ENCODE measurements around the gene CLPTM1L.

GRCh38 chr5:1319436-1320256 is 25.3 kb downstream of the CLPTM1L start:
- TF ChIP-seq POLR2A (IDR thresholded peaks at IDR 0.05; ENCODE audit: low read length) (no peak), MAZ (IDR thresholded peaks at IDR 0.05; ENCODE audit: borderline replicate concordance, low read depth, low read length) (no peak), CTCF (IDR thresholded peaks at IDR 0.05) (no peak), HOXA7 (CRISPR knock-in tag; IDR thresholded peaks at IDR 0.05) (no peak), CBX8 (IDR thresholded peaks at IDR 0.05) (no peak), KDM1A (IDR thresholded peaks at IDR 0.05; ENCODE audit: low read depth) (no peak), JUN (IDR thresholded peaks at IDR 0.05) (no peak), RAD21 (conservative IDR thresholded peaks at IDR 0.05 in 1 of 2, IDR thresholded peaks at IDR 0.05 in 1 of 2) (no peak), RCOR1 (IDR thresholded peaks at IDR 0.05; ENCODE audit: low read depth, low read length) (no peak), GATA3 (IDR thresholded peaks at IDR 0.05; ENCODE audit: borderline replicate concordance) (no peak), RFX5 (IDR thresholded peaks at IDR 0.05) (no peak)
